ENCODE results near the gene ZCCHC9. TPM values are rescaled to one million over a fixed set of nuclear protein-coding genes. Genes with fewer than 3 reads are reported as not detected.

Gene ZCCHC9
- 8.9 TPM for total RNA-seq
- long read RNA-seq, partial matches to known transcripts = 1 of 6 reads
- long read RNA-seq, other reads (novel, unspliced or antisense) = 1 of 6 reads

- Histone ChIP-seq H3K4me1 (peaks cover 68% of the 10 kb centered on the region), H3K9me3 (replicated peaks) (no peaks in the 10 kb centered on the region), H3K4me3 (peak within 1 kb of the TSS; percentile 85), H3K27ac (replicated peaks) (peak within 1 kb of the TSS; percentile 93), H3K36me3 (peaks cover 7% of the 10 kb centered on the region), H3K27me3 (ENCODE audit: low read depth) (no peaks in the 10 kb centered on the region)
- DNase-seq = peak; percentile 93
- peak; percentile 49 for TF ChIP-seq CTCF (IDR thresholded peaks at IDR 0.05; ENCODE audit: borderline replicate concordance)
- intact Hi-C loops (cut with micrococcal nuclease) = no loop called here
Measured at GRCh38 chr5:81301271-81302015, at the start of gene ZCCHC9. ZCCHC9 (plus strand) TSS chr5:81301587; CDS start chr5:81304758, 3,171 bp downstream.

- intact Hi-C loops (cut with micrococcal nuclease) = no loop called here
- H3K27ac ChIP-seq (replicated peaks) = peak overlapping the region; percentile 63
- H3K4me1 ChIP-seq = peaks cover 82% of the 10 kb centered on the region
Measured at GRCh38 chr5:81251922-81252321, 49.5 kb upstream of the ZCCHC9 start.

GRCh38 chr5:81252904-81253303, 48.5 kb upstream of the ZCCHC9 start:
- no peak for DNase-seq
- no peaks in the 10 kb centered on the region for H3K9me3 ChIP-seq (replicated peaks)
- H3K4me3 ChIP-seq = no peak overlapping the region
- peaks cover 72% of the 10 kb centered on the region for H3K4me1 ChIP-seq
- no peak for TF ChIP-seq CTCF (IDR thresholded peaks at IDR 0.05; ENCODE audit: borderline replicate concordance)
- intact Hi-C loops (cut with micrococcal nuclease) = no loop called here
- no peaks in the 10 kb centered on the region for H3K27me3 ChIP-seq (ENCODE audit: low read depth)
- H3K27ac ChIP-seq (replicated peaks) = peak overlapping the region; percentile 63
- peaks cover 75% of the 10 kb centered on the region for H3K36me3 ChIP-seq

More at GRCh38 chr5:81251922-81252321, 49.5 kb upstream of the ZCCHC9 start:
- no peak for DNase-seq
- no peaks in the 10 kb centered on the region for H3K27me3 ChIP-seq (ENCODE audit: low read depth)
- H3K36me3 ChIP-seq = peaks cover 68% of the 10 kb centered on the region
- TF ChIP-seq CTCF (IDR thresholded peaks at IDR 0.05; ENCODE audit: borderline replicate concordance) = no peak
- H3K9me3 ChIP-seq (replicated peaks) = no peaks in the 10 kb centered on the region
- H3K4me3 ChIP-seq = no peak overlapping the region

- Histone ChIP-seq H3K27ac (replicated peaks) (no peak overlapping the region), H3K4me3 (no peak overlapping the region), H3K27me3 (ENCODE audit: low read depth) (no peaks in the 10 kb centered on the region), H3K9me3 (replicated peaks) (no peaks in the 10 kb centered on the region), H3K4me1 (peaks cover 62% of the 10 kb centered on the region), H3K36me3 (peaks cover 85% of the 10 kb centered on the region)
- TF ChIP-seq CTCF (IDR thresholded peaks at IDR 0.05; ENCODE audit: borderline replicate concordance) = no peak
- DNase-seq = no peak
- intact Hi-C loops (cut with micrococcal nuclease) = no loop called here
Measured at GRCh38 chr5:81253875-81254274, 47.5 kb upstream of the ZCCHC9 start.

DNA sequence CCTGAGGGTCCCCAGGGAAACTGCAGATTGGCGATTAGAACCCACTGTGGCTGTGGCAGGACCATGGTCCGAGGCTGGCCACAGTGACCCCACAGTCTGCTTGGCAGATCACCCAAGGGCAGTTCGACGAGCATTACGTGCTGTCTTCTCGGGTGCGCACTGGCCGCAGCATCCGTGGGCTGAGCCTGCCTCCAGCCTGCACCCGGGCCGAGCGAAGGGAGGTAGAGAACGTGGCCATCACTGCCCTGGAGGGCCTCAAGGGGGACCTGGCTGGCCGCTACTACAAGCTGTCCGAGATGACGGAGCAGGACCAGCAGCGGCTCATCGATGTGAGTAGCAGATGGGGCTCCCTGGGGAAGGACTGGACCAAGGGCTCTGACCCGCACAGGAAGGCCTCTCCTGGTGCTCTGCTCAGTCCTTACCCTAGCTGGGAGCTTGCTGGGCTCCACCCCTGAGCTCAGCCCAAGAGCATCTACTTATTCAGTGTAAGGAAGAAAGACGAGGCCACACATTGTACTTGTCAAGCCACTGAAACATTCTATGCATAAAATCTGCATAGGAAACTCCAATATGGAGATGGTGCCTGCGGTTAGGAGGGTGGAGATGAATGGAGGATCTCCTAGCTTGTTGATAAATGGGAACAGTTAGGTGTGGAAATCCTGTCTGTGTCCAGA, 46.4 kb upstream of the ZCCHC9 start:
- Histone ChIP-seq H3K36me3 (peaks cover 96% of the 10 kb centered on the region), H3K4me1 (peaks cover 51% of the 10 kb centered on the region), H3K27ac (replicated peaks) (no peak overlapping the region), H3K4me3 (no peak overlapping the region), H3K27me3 (ENCODE audit: low read depth) (no peaks in the 10 kb centered on the region), H3K9me3 (replicated peaks) (peaks cover 5% of the 10 kb centered on the region)
- DNase-seq = no peak
- TF ChIP-seq CTCF (IDR thresholded peaks at IDR 0.05; ENCODE audit: borderline replicate concordance) = no peak
- intact Hi-C loops (cut with micrococcal nuclease) = no loop called here

Data from left ventricle myocardium inferior (tissue), 1 donor.